Erythroblast (primary cell): ENCODE data around the gene GABARAPL1.

Source experiments
- GATA1 ChIP-seq: IDR thresholded peaks from 2 replicates; pipeline ENCODE4 v1.6.1; 2011; ENCODE audit warnings: low read depth, mild to moderate bottlenecking, control low read depth, low read length, moderate library complexity
- POLR2A ChIP-seq: IDR thresholded peaks from 2 replicates; pipeline ENCODE4 v1.6.1; 2011; ENCODE audit warnings: mild to moderate bottlenecking, low read length

DNA sequence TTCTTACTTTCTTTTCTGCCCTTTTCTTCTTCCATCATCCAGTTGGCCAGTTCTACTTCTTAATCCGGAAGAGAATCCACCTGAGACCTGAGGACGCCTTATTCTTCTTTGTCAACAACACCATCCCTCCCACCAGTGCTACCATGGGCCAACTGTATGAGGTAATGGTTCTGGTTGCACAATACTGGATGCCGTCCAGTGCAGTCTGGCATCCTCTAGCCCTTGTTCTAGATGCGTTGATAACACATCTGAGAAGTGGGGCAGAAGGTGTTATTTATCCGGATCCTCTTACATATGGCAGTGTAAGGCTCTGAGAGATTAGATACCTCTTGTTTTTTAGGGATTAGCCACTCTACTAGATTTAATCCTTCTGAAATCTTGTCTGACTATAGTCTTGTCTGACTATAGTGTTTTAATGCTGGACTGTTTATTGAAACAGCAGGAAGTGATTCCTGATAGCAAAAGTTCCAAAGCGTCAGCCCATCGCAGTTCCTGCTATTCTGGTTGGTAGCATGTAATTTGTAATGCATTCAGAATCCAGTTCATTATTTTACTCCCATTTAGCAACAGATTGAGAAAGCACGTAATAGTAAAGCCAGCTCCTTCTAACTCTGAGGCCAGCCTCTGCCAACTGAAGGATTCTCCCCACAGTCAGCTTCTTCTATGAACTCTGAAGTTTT is 7.9 kb downstream of the GABARAPL1 start:
- no peak for TF ChIP-seq POLR2A
- no peak for TF ChIP-seq GATA1
